Gastrocnemius medialis (tissue), 4 donors: ENCODE data around the gene OIP5. TPM values are rescaled to one million over a fixed set of nuclear protein-coding genes. Genes with fewer than 3 reads are reported as not detected.

Experiments used
- ATAC-seq, 2 donors: fragments of 150-250 bp; one replicate each; pipeline ENCODE4 v1.9.1; 2016
- DNase-seq, 2 donors: peaks; one replicate each; pipeline ENCODE4 v3.0.0-alpha.2; 2019
- H3K27ac ChIP-seq, 4 donors: fragments of 200-600 bp; sonication (generic); 1 replicate in 1 of 4; 2 replicates in 3 of 4; pipeline ENCODE4 v1.5.1; 2016 to 2018; ENCODE audit warnings: mild to moderate bottlenecking in 2 of 4, moderate library complexity in 1 of 4
- H3K27me3 ChIP-seq, 3 donors: fragments of 200-600 bp; sonication (generic) in 2 of 3; 1 replicate in 1 of 3; 2 replicates in 2 of 3; pipeline versions ENCODE4 v1.5.1 to v1.6.0; 2016 to 2019; ENCODE audit warnings: mild to moderate bottlenecking in 1 of 3, moderate library complexity in 1 of 3
- H3K36me3 ChIP-seq, 2 donors: fragments of 200-600 bp; sonication (generic) in 1 of 2; one replicate each; pipeline ENCODE4 v1.5.1; 2017 to 2018
- H3K4me1 ChIP-seq, 2 donors: fragments of 200-600 bp; sonication (generic) in 1 of 2; one replicate each; pipeline ENCODE4 v1.5.1; 2016 to 2017; ENCODE audit warnings: mild to moderate bottlenecking in 2 of 2
- H3K4me3 ChIP-seq, 4 donors: fragments of 200-600 bp; sonication (generic) in 3 of 4; 1 replicate in 1 of 4; 2 replicates in 3 of 4; pipeline ENCODE4 v1.5.1; 2016 to 2019; ENCODE audit warnings: mild to moderate bottlenecking in 2 of 4
- H3K9me3 ChIP-seq, 3 donors: fragments of 200-600 bp; sonication (generic) in 2 of 3; 1 replicate in 1 of 3; 2 replicates in 2 of 3; pipeline ENCODE4 v1.5.1; 2016 to 2019
- CTCF ChIP-seq, 5 experiments: fragments of 450-650 bp in 3 of 5; fragments of 200-600 bp in 2 of 5; sonication (generic) in 2 of 5; IDR thresholded peaks in 4 of 5; conservative IDR thresholded peaks in 1 of 5; 1 replicate in 4 of 5; 2 replicates in 1 of 5; pipeline ENCODE4 v1.5.1; 2016 to 2019; ENCODE audit warnings: antibody characterized with exemption in 5 of 5, mild to moderate bottlenecking in 3 of 5, moderate library complexity in 3 of 5
- POLR2A ChIP-seq, 2 donors: fragments of 450-650 bp; IDR thresholded peaks; one replicate each; pipeline ENCODE4 v1.6.1; 2017; ENCODE audit warnings: antibody characterized with exemption in 2 of 2, mild to moderate bottlenecking in 2 of 2, moderate library complexity in 2 of 2
- in situ Hi-C, 4 donors: fragments of 200-750 bp; cut with MboI; loops; one replicate each; pipeline versions ENCODE4 v1.15.0 to v1.8.0; 2017; ENCODE audit warnings: low sequenced_read_pairs in 4 of 4
- intact Hi-C: fragments of 100-400 bp; cut with DNase I; formaldehyde crosslinking; loops from one replicate; pipeline ENCODE4 v1.15.1; 2023; ENCODE audit warnings: low total_unique reads
- total RNA-seq, 4 donors: library from RNA; depleted of rRNA; stranded (reverse); fragments of >200 nt; gene quantifications; one replicate each; pipeline versions ENCODE4 v1.1.0 to v1.2.3, GENCODE V29; 2016

The OIP5 gene
- total RNA-seq, 4 donors from 2014 or later, result 1.9 to 7.8 (median 4.0) TPM

- intact Hi-C loops (loop anchor here (5.0 kb wide), 1 partner anchor 136 kb away; the partner anchor contains the start of gene RTF1), in situ Hi-C loops (no loop called here)
- no peak overlapping the region for H3K4me3 ChIP-seq
- peaks cover 4 to 30% of the 10 kb centered on the region in 2 donors for H3K36me3 ChIP-seq
- ATAC-seq, result no peak
- DNase-seq, result no peak
- H3K4me1 ChIP-seq, result peaks cover 10 to 11% of the 10 kb centered on the region in 2 donors
- no peaks in the 10 kb centered on the region for H3K9me3 ChIP-seq
- H3K27ac ChIP-seq, result peak overlapping the region in 1 of 4 donors; percentile 34
- H3K27me3 ChIP-seq, result no peaks in the 10 kb centered on the region
- TF ChIP-seq POLR2A (IDR thresholded peaks at IDR 0.05) (no peak), CTCF (IDR thresholded peaks at IDR 0.05 in 4 of 5, conservative IDR thresholded peaks at IDR 0.05 in 1 of 5) (no peak)
Measured at GRCh38 chr15:41281236-41281635, 51.2 kb downstream of the OIP5 start.

GRCh38 chr15:41279535-41280283 lies 52.7 kb downstream of the OIP5 start:
- peaks cover 2 to 32% of the 10 kb centered on the region in 2 donors for H3K36me3 ChIP-seq
- H3K4me3 ChIP-seq, result no peak overlapping the region
- TF ChIP-seq CTCF (IDR thresholded peaks at IDR 0.05 in 4 of 5, conservative IDR thresholded peaks at IDR 0.05 in 1 of 5) (no peak), POLR2A (IDR thresholded peaks at IDR 0.05) (no peak)
- no peak for DNase-seq
- peaks cover 0 to 3% of the 10 kb centered on the region in 2 donors for H3K4me1 ChIP-seq
- intact Hi-C loops, result loop anchor here (5.0 kb wide), 1 partner anchor 138 kb away; the partner anchor contains the start of gene RTF1
- ATAC-seq, result no peak
- in situ Hi-C loops, result no loop called here
- H3K27me3 ChIP-seq, result no peaks in the 10 kb centered on the region
- no peaks in the 10 kb centered on the region for H3K9me3 ChIP-seq
- H3K27ac ChIP-seq, result no peak overlapping the region

GRCh38 chr15:41278319-41278718 lies 54.1 kb downstream of the OIP5 start:
- H3K27ac ChIP-seq, result no peak overlapping the region
- no peaks in the 10 kb centered on the region for H3K9me3 ChIP-seq
- no peak for DNase-seq
- in situ Hi-C loops, result no loop called here
- ATAC-seq, result no peak
- H3K27me3 ChIP-seq, result no peaks in the 10 kb centered on the region
- intact Hi-C loops, result no loop called here
- no peak overlapping the region for H3K4me3 ChIP-seq
- H3K36me3 ChIP-seq, result peaks cover 2 to 45% of the 10 kb centered on the region in 2 donors
- no peaks in the 10 kb centered on the region for H3K4me1 ChIP-seq
- TF ChIP-seq CTCF (IDR thresholded peaks at IDR 0.05 in 4 of 5, conservative IDR thresholded peaks at IDR 0.05 in 1 of 5) (no peak), POLR2A (IDR thresholded peaks at IDR 0.05) (no peak)

GRCh38 chr15:41276831-41277230 lies 55.6 kb downstream of the OIP5 start:
- DNase-seq (no peak), ATAC-seq (no peak)
- intact Hi-C loops (no loop called here), in situ Hi-C loops (no loop called here)
- Histone ChIP-seq H3K36me3 (peaks cover 2 to 60% of the 10 kb centered on the region in 2 donors), H3K27ac (no peak overlapping the region), H3K4me1 (no peaks in the 10 kb centered on the region), H3K9me3 (no peaks in the 10 kb centered on the region), H3K27me3 (no peaks in the 10 kb centered on the region), H3K4me3 (no peak overlapping the region)
- TF ChIP-seq CTCF (IDR thresholded peaks at IDR 0.05 in 4 of 5, conservative IDR thresholded peaks at IDR 0.05 in 1 of 5), result no peak
- no peak for TF ChIP-seq POLR2A (IDR thresholded peaks at IDR 0.05)
